ENCODE results near the gene P4HB.

P4HB gene

GRCh38 chr17:81859906-81860755 is at the start of gene P4HB:
TSS of gene P4HB (minus strand) at chr17:81860535. CDS start at chr17:81860471, 64 bp downstream.
- DNase-seq (ENCODE audit: low read depth): no peak

- no peak for DNase-seq (ENCODE audit: low read depth)
These were observed 48.9 kb upstream of the P4HB start for GRCh38 chr17:81909231-81909630.

DNA sequence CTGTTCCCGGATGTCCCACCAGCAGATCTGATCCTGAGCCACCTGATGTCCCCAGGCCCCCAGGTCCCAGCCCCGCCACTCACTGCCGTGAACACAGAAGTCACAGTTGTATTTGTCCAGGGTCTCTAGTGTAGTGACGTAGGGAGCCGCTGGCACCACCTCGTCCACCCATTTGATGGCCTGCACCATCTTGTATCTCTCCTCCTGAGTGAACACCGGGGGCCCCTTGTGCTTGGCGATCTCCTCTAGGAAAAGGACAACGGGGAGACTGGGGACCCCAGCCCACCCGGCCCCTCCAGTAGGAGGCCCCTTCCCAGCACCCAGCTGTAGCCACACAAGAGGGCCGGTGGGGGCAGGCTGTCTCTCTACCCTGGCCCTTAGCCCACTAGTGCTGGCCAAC is 48.5 kb upstream of the P4HB start:
- DNase-seq (ENCODE audit: low read depth): no peak

GRCh38 chr17:81907219-81908145 is 47.1 kb upstream of the P4HB start:
- DNase-seq (ENCODE audit: low read depth): no peak

- DNase-seq (ENCODE audit: low read depth): no peak
These were observed 46.3 kb upstream of the P4HB start for GRCh38 chr17:81906476-81907218.

GRCh38 chr17:81905993-81906392 is 45.7 kb upstream of the P4HB start:
- no peak for DNase-seq (ENCODE audit: low read depth)

GRCh38 chr17:81905424-81905875 is 45.1 kb upstream of the P4HB start:
- no peak for DNase-seq (ENCODE audit: low read depth)

- DNase-seq (ENCODE audit: low read depth): no peak
These were observed 44.5 kb upstream of the P4HB start for GRCh38 chr17:81904600-81905423.

DNA sequence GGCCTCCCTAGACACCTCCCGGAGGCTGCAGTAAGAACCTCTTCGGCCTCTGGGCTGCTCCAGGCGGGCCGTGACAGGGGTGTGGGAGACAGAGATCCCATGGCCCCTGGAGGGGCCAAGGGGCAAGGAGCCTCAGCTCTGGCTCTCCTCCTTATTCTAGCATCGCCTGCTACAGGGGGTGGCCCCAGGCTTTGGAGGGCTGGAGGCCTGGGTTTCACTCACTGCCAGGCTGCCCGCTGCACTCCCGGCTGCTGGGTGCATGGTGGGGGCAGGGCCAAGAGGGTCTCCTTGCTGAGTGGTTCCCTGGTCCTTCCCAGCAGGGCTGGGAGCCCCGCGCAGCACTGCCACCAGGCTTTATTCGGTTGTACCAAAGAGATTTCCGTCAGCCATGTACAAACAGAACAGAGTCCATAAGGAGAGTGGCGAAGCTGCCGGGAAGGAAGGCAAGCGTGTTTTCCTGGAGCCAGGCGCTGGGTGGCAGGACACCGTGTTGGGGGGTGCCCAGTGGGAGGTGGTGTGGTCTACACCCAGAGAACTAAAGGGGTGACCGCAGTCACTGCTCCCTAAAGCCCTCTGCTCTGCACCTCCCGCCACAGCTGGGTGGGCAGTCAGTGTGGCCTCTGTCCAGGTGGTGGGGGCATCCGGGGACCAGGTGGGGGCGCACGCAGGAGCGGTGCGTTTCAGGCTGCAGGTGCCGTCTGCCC is 43.7 kb upstream of the P4HB start:
- no peak for DNase-seq (ENCODE audit: low read depth)

DNA sequence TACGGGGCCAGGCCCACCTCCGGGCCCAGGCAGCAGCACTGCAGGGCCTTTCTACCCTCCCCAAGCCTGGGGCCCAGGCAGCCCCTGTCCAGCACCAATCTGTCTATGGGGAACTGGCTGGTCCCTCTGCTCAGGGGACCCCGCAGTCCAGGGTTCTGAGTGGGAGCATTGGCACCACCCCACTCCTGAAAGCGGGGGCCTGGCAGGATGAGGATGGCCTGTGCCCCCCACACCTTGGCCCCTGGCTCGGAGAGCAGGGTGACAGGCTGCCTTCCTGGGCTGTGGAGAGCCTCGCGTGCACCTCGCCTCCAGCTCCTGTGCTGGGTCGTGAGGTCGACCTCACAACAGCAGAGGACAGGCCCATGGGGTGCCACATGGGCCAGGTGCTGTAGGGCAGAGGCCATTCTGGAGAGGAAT is 43.1 kb upstream of the P4HB start:
- no peak for DNase-seq (ENCODE audit: low read depth)

GRCh38 chr17:81902653-81903414 is 42.5 kb upstream of the P4HB start:
- DNase-seq (ENCODE audit: low read depth): no peak

DNA sequence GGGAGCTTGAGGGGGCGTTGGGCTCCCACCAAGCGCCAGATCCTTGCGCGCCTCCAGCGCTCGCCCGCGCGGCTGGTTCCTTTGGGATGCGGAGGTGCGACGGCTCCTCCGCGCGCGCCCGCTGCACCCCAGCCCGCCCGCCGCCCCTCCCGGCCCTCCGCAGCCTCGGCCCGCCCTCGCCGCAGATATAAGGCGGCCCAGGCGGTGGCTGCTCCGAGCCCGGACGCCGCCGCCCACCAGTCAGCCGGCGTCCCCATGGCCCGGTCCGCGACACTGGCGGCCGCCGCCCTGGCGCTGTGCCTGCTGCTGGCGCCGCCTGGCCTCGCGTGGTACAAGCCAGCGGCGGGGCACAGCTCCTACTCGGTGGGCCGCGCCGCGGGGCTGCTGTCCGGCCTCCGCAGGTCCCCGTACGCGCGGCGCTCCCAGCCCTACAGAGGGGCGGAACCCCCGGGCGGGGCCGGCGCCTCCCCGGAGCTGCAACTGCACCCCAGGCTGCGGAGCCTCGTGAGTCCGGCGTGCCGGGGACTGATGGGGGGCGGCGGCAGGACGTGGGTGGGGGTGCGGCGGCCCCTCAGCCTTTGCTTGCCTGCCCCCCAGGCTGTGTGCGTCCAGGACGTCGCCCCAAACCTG is 41.8 kb upstream of the P4HB start, which contains the start of gene NPB:
TSS of gene NPB (plus strand) at position 216 of the 630 bp plus-strand sequence. CDS start at position 256, 40 bp downstream.
- no peak for DNase-seq (ENCODE audit: low read depth)

GRCh38 chr17:81901167-81902022 is 41.1 kb upstream of the P4HB start:
- no peak for DNase-seq (ENCODE audit: low read depth)

DNA sequence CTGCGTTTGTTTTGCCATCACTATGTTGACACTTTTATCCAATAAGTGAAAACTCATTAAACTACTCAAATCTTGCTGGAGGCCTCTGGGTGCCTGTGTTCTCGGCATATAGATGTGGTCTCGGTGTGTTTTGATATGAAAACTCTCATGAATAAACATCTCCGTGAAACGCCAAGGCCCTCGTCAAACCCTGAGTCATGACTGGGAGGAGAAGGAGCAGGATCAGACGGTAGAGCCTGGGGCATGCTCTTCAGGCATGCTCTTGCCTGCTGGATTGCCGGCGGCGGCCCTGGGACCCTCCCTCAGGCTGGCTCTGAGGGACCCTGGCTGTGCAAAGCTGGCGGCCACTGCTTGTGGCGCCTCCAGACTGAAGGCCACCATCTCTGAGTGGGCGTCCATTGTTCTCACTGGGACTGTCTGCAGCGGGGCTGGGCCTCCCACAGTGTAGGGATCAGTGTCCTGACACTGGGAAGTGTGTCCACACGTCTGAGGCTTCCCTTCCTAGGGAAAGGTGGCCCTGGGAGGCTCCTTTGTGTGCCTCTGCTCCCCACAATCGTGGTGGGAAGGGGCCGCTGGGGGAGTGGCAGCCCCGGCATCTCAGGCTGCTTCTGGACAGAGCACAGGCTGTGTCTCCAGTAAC is 40.0 kb upstream of the P4HB start:
- DNase-seq (ENCODE audit: low read depth): no peak

GRCh38 chr17:81899514-81900166 is 39.3 kb upstream of the P4HB start:
- DNase-seq (ENCODE audit: low read depth): no peak

DNA sequence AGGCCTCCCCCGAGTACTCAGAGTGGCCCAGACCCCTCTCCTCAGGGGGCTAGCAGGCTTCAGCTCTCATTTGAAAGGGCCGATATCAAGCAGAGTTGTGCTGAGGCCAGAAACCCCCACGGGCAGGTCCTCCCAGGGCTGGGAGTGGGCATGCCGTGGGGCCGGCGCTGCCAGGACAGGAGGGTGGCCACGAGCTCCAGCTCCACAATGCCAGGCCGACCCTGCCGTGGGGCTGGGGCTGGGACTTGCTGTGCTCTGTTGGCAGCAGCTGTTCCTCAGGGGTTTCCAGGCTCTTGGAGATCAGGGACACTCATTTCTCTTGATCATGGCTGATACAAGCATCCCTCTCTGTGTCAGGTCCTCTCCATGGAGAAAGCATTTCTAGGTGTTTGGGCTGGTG is 38.5 kb upstream of the P4HB start:
- DNase-seq (ENCODE audit: low read depth): no peak

Data from stimulated activated CD4-positive, alpha-beta T cell treated with anti-CD3 and anti-CD28 coated beads, Interleukin-2, amount 100 ng/mL, for 4 hours (primary cell).